ENCODE measurements around the gene ROBO1.

DNA sequence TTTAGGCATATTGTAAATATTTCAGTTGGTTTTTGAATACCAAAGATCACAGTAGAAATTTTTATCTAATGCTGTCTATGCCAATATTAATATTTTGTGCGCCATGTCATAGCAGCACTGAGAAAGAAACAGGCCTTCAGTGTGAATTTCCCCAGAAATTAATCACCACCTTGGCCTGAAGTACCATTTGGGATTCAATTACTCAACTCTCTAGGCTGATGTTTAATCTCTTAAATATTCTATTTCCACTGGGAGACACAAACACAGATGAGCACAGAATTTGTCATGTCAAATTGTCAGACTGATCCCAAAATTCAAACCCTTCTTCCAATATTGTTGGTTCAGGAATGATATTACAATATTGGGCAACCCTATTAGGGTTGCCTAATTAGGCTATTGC, 509.3 kb downstream of the ROBO1 start:
- no peak for TF ChIP-seq EZH2 (IDR thresholded peaks at IDR 0.05; ENCODE audit: borderline replicate concordance, insufficient read depth, low read depth, low read length, poor library complexity, severe bottlenecking)
- TF ChIP-seq CTCF (IDR thresholded peaks at IDR 0.05) = no peak

Data from B cell (primary cell).